Nephron progenitor cell (in vitro differentiated cells): ENCODE results near the gene CALCB.

ENCODE experiments used
- DNase-seq: peaks from one replicate; pipeline ENCODE4 v3.0.0; 2021
- H3K27ac Mint-ChIP-seq: 2 replicates; pipeline ENCODE4 v1.8.0; 2021; ENCODE audit warnings: mild to moderate bottlenecking, moderate library complexity, mixed read lengths
- H3K27me3 Mint-ChIP-seq: 2 replicates; pipeline ENCODE4 v1.8.0; 2021; ENCODE audit warnings: mild to moderate bottlenecking, low read depth, mixed read lengths; ENCODE audit not compliant: poor library complexity
- H3K36me3 Mint-ChIP-seq: 2 replicates; pipeline ENCODE4 v1.8.0; 2021; ENCODE audit warnings: low read depth, mixed read lengths
- H3K4me1 Mint-ChIP-seq: 2 replicates; pipeline ENCODE4 v1.8.0; 2021; ENCODE audit warnings: mixed read lengths
- H3K4me3 Mint-ChIP-seq: 2 replicates; pipeline ENCODE4 v1.8.0; 2021; ENCODE audit warnings: mild to moderate bottlenecking, moderate library complexity, mixed read lengths
- H3K9me3 Mint-ChIP-seq: 2 replicates; pipeline ENCODE4 v1.8.0; 2021; ENCODE audit warnings: mild to moderate bottlenecking, moderate library complexity, mixed read lengths
- CTCF ChIP-seq: fragments of 200-600 bp; sonication (generic); IDR thresholded peaks from 2 replicates; pipeline ENCODE4 v1.5.0; 2021; ENCODE audit warnings: antibody characterized with exemption

CALCB gene

GRCh38 chr11:15127341-15127740 lies 53.9 kb downstream of the CALCB start:
- H3K36me3 Mint-ChIP-seq = no peaks in the 10 kb centered on the region
- no peak overlapping the region for H3K4me3 Mint-ChIP-seq
- H3K9me3 Mint-ChIP-seq = no peaks in the 10 kb centered on the region
- no peaks in the 10 kb centered on the region for H3K4me1 Mint-ChIP-seq
- H3K27me3 Mint-ChIP-seq = peaks cover 24% of the 10 kb centered on the region
- no peak overlapping the region for H3K27ac Mint-ChIP-seq
- no peak for TF ChIP-seq CTCF
- DNase-seq = no peak
